ENCODE results near the gene NLRC5.

- TF ChIP-seq CTCF (IDR thresholded peaks at IDR 0.05; ENCODE audit: low read length) (no peak), EZH2phosphoT487 (IDR thresholded peaks at IDR 0.05; ENCODE audit: low read length) (no peak), EZH2 (optimal IDR thresholded peaks at IDR 0.05; ENCODE audit: low read depth, low read length) (no peak)
Observed at GRCh38 chr16:57013902-57014301, 24.5 kb downstream of the NLRC5 start.
